Testis (tissue), 3 donors: ENCODE measurements around the gene GALR2. TPM values are rescaled to one million over a fixed set of nuclear protein-coding genes. Genes with fewer than 3 reads are reported as not detected.
"Not testable (repeated sequence)": the region's sequence is repeated elsewhere in the genome, so short reads cannot be mapped to it uniquely, and the experiment has no call there.

Source experiments
- DNase-seq: peaks from one replicate; pipeline ENCODE4 v3.0.0-alpha.2; 2019
- H3K27ac ChIP-seq, 2 donors: fragments of 200-600 bp; sonication (generic); one replicate each; pipeline ENCODE4 v1.5.1; 2019
- H3K27me3 ChIP-seq: fragments of 200-600 bp; sonication (generic); one replicate; pipeline ENCODE4 v1.5.1; 2019
- H3K36me3 ChIP-seq: fragments of 200-600 bp; sonication (generic); one replicate; pipeline ENCODE4 v1.5.1; 2017; ENCODE audit warnings: low read depth; ENCODE audit errors: missing control alignments
- H3K4me1 ChIP-seq: fragments of 200-600 bp; sonication (generic); one replicate; pipeline ENCODE4 v1.5.1; 2019
- H3K4me3 ChIP-seq, 2 donors: fragments of 200-600 bp; sonication (generic); one replicate each; pipeline ENCODE4 v1.5.1; 2017 to 2019
- H3K9me3 ChIP-seq: fragments of 200-600 bp; sonication (generic); one replicate; pipeline ENCODE4 v1.5.1; 2017
- POLR2A ChIP-seq: fragments of 450-650 bp; IDR thresholded peaks from one replicate; pipeline ENCODE4 v1.6.1; 2017; ENCODE audit warnings: antibody characterized with exemption, mild to moderate bottlenecking, moderate library complexity
- WGBS, 2 donors: methylation state at CpG; one replicate each; pipeline ENCODE4 v1.1.5; 2018; 5-methylcytosine and 5-hydroxymethylcytosine counted together
- intact Hi-C: fragments of 100-400 bp; cut with DNase I; formaldehyde crosslinking; loops from one replicate; pipeline ENCODE4 v1.15.1; 2023; ENCODE audit warnings: low total_unique reads
- polyA plus RNA-seq: library from polyadenylated mRNA; stranded (reverse); fragments of 350-450 nt; fragmentation: Illumina TruSeq; extraction: RNeasy Lipid Tissue Mini Kit (QIAGEN cat#74804); gene quantifications from one replicate; pipeline ENCODE4 v1.2.3, GENCODE V29; 2014; ENCODE audit warnings: low read depth, low replicate concordance; ENCODE audit not compliant: insufficient read depth
- total RNA-seq, 2 donors: library from RNA; depleted of rRNA; stranded (reverse); fragments of >200 nt; gene quantifications; one replicate each; pipeline ENCODE4 v1.2.3, GENCODE V29; 2016
- TF ChIP-seq, protein P1 (sequence below), 3 experiments: fragments of 450-650 bp in 2 of 3; fragments of 200-600 bp in 1 of 3; sonication (generic) in 1 of 3; IDR thresholded peaks; one replicate each; pipeline ENCODE4 v1.5.1; 2016 to 2019; ENCODE audit warnings: antibody characterized with exemption in 3 of 3, mild to moderate bottlenecking in 2 of 3, moderate library complexity in 1 of 3

The GALR2 gene
- total and polyA plus RNA-seq, 3 donors from 2014 or later = 0.31 to 1.6 (median 0.47) TPM

DNA sequence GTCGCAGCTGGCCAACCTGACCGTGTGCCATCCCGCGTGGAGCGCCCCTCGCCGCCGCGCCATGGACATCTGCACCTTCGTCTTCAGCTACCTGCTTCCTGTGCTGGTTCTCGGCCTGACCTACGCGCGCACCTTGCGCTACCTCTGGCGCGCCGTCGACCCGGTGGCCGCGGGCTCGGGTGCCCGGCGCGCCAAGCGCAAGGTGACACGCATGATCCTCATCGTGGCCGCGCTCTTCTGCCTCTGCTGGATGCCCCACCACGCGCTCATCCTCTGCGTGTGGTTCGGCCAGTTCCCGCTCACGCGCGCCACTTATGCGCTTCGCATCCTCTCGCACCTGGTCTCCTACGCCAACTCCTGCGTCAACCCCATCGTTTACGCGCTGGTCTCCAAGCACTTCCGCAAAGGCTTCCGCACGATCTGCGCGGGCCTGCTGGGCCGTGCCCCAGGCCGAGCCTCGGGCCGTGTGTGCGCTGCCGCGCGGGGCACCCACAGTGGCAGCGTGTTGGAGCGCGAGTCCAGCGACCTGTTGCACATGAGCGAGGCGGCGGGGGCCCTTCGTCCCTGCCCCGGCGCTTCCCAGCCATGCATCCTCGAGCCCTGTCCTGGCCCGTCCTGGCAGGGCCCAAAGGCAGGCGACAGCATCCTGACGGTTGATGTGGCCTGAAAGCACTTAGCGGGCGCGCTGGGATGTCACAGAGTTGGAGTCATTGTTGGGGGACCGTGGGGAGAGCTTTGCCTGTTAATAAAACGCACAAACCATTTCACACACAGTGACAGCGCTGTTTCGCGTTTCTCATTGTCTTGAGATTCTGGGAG lies 2.4 kb downstream of the GALR2 start:
- Histone ChIP-seq H3K4me3 (no peak overlapping the region), H3K27ac (no peak overlapping the region), H3K4me1 (peaks cover 36% of the 10 kb centered on the region), H3K27me3 (no peaks in the 10 kb centered on the region), H3K36me3 (no peaks in the 10 kb centered on the region), H3K9me3 (no peaks in the 10 kb centered on the region)
- no peak for DNase-seq
- WGBS, 2 donors = 0 to 4% methylated on average over 21 to 76 of the region's 82 CpGs
- intact Hi-C loops = no loop called here
- no peak for TF ChIP-seq POLR2A
- TF ChIP-seq, protein P1, sequence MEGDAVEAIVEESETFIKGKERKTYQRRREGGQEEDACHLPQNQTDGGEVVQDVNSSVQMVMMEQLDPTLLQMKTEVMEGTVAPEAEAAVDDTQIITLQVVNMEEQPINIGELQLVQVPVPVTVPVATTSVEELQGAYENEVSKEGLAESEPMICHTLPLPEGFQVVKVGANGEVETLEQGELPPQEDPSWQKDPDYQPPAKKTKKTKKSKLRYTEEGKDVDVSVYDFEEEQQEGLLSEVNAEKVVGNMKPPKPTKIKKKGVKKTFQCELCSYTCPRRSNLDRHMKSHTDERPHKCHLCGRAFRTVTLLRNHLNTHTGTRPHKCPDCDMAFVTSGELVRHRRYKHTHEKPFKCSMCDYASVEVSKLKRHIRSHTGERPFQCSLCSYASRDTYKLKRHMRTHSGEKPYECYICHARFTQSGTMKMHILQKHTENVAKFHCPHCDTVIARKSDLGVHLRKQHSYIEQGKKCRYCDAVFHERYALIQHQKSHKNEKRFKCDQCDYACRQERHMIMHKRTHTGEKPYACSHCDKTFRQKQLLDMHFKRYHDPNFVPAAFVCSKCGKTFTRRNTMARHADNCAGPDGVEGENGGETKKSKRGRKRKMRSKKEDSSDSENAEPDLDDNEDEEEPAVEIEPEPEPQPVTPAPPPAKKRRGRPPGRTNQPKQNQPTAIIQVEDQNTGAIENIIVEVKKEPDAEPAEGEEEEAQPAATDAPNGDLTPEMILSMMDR (IDR thresholded peaks at IDR 0.05) = no peak

DNA sequence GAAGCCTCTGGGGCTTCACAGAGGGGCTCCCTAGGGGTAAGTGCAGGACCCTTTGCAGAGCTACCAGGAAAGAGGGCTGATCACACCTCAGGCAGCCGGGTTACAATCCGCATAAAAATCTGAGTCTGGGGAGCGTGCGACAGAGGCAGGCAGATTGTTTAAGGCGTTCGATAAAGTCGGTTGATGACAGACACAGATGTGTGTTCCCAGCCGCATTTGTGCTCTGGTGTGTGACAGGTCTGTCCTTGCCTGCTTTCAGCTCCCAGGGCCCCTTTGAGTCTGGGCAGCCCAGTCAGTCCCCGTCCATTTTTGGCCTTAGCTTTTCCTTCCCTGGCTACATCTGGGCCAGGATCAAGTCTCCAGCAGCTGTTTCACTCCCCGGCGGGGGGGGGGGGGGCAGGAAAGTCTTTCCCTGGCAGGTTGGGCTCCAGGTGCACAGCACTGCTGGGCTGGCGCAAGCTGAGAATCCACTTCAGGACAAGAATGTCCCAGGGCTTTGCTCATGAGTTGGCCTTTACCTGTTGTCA lies 3.1 kb downstream of the GALR2 start:
- Histone ChIP-seq H3K4me3 (no peak overlapping the region), H3K27me3 (no peaks in the 10 kb centered on the region), H3K36me3 (no peaks in the 10 kb centered on the region), H3K27ac (no peak overlapping the region), H3K4me1 (peaks cover 36% of the 10 kb centered on the region), H3K9me3 (no peaks in the 10 kb centered on the region)
- TF ChIP-seq, protein P1 (IDR thresholded peaks at IDR 0.05) = no peak
- TF ChIP-seq POLR2A = no peak
- no peak for DNase-seq
- 23 to 29% methylated on average over 8 to 12 of the region's 12 CpGs for WGBS, 2 donors
- intact Hi-C loops = no loop called here

DNA sequence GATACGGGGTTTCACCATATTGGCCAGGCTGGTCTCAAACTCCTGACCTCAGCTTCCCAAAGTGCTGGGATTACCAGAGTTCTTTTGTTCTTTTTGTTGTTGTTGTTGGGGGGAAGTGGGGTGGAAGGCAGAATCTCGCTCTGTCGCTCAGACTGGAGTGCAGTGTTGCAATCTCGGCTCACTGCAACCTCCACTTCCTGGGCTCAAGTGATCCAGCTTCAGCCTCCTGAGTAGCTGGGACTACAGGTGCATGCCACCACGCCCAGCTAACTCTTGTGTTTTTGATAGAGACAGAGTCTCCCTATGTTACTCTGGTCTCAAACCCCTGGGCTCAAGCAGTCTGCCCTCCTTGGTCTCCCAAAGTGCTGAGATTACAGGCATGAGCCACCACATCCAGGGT lies 3.8 kb downstream of the GALR2 start:
- DNase-seq, intact Hi-C loops, H3K27me3 ChIP-seq, H3K36me3 ChIP-seq, H3K27ac ChIP-seq, H3K4me3 ChIP-seq, H3K9me3 ChIP-seq: not testable (repeated sequence)
- WGBS, 2 donors = 71 to 76% methylated on average over 5 of the region's 5 CpGs
- peaks cover 36% of the 10 kb centered on the region for H3K4me1 ChIP-seq

DNA sequence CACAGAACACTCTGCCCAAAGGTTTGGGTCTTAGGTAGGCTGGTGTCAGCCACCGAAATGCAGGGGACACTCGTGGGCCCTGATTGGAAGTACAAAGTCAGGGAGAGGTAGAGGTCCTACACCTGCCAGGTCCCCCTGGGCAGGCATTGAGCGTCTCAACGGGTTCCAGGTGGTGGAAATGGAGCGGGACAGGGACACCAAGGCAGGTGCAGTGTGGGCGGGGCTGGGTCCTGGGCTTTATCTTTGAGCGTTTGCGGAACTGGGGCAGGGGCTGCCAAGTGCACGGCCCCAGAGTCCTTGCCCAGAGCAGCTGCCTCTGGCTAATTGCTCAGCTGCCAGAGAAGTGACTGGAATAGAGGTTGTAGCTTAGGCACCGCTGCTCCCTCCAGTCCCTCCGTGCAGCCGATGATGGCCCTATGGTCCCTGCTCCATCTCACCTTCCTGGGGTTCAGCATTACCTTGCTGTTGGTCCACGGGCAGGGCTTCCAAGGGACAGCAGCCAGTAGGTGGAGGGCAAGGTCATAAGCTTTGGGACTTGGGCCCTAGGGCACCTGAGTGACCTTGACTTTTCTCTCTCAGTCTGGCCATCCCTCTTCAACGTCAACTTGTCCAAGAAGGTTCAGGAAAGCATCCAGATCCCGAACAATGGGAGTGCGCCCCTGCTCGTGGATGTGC lies 4.4 kb downstream of the GALR2 start, which contains the start of gene ZACN:
ZACN (plus strand) TSS at position 323 of the 675 bp plus-strand sequence; CDS start at position 406, 83 bp downstream.
- DNase-seq = no peak
- Histone ChIP-seq H3K36me3 (no peaks in the 10 kb centered on the region), H3K27me3 (no peaks in the 10 kb centered on the region), H3K4me3 (no peak within 1 kb of the TSS), H3K27ac (no peak within 1 kb of the TSS), H3K4me1 (peaks cover 36% of the 10 kb centered on the region), H3K9me3 (no peaks in the 10 kb centered on the region)
- 53 to 63% methylated on average over 6 to 17 of the region's 17 CpGs for WGBS, 2 donors
- TF ChIP-seq, protein P1 (IDR thresholded peaks at IDR 0.05) = no peak
- TF ChIP-seq POLR2A = no peak
- intact Hi-C loops = no loop called here

DNA sequence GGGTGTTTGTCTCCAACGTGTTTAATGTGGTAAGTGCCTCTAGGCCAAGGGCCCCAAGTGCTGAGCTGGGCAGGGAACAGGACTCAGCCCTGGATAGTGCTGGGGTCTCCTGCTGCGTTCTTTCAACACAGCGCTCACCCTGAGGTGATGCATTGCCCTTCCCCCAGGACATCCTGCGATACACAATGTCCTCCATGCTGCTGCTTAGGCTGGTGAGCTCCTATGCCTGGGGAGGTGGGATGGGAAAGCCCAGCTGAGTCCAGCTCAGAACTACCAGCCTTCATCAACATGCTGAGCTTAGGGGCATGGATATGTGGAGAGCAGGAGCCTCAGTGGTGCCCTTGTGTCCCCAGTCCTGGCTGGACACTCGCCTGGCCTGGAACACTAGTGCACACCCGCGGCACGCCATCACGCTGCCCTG lies 5.0 kb downstream of the GALR2 start:
- H3K4me3 ChIP-seq = no peak overlapping the region
- intact Hi-C loops = no loop called here
- TF ChIP-seq POLR2A = no peak
- TF ChIP-seq, protein P1 (IDR thresholded peaks at IDR 0.05) = no peak
- no peaks in the 10 kb centered on the region for H3K27me3 ChIP-seq
- H3K4me1 ChIP-seq = peaks cover 36% of the 10 kb centered on the region
- WGBS, 2 donors = 42% methylated on average over 9 of the region's 9 CpGs; no CpG with 5 or more reads in 1 of the 2 donors
- H3K27ac ChIP-seq = no peak overlapping the region
- DNase-seq = no peak
- H3K9me3 ChIP-seq = no peaks in the 10 kb centered on the region
- H3K36me3 ChIP-seq = no peaks in the 10 kb centered on the region
